DND-41 (cell line): Measurements from ENCODE around the gene SNUPN.

Experiments
- CTCF ChIP-seq: IDR thresholded peaks from 2 replicates; pipeline ENCODE4 v1.5.1; 2012; ENCODE audit warnings: borderline replicate concordance, low read length, moderate library complexity, mild to moderate bottlenecking; ENCODE audit not compliant: poor library complexity, severe bottlenecking; ENCODE audit errors: extremely low read depth
- EZH2 ChIP-seq: IDR thresholded peaks from 3 replicates; pipeline ENCODE4 v1.6.1; 2012; ENCODE audit warnings: borderline replicate concordance, low read depth, mild to moderate bottlenecking, moderate library complexity, low read length, inconsistent platforms; ENCODE audit not compliant: severe bottlenecking

GRCh38 chr15:75650908-75651809 lies 25.6 kb upstream of the SNUPN start:
- no peak for TF ChIP-seq CTCF
- no peak for TF ChIP-seq EZH2
